Measurements from ENCODE around the gene CD79A.

Gene CD79A

GRCh38 chr19:41887711-41888382 lies 10.8 kb downstream of the CD79A start:
- peak; percentile 75 for DNase-seq (ENCODE audit: extremely low spot score)
- TF ChIP-seq CTCF (IDR thresholded peaks at IDR 0.05; ENCODE audit: control extremely low read depth, extremely low read depth, low read depth, missing control alignments), result peak; percentile 62
- POLR2A ChIA-PET, result interaction anchor here (0.6 to 1.7 kb wide), 4 partner anchors 12 to 57 kb away, joined by 3 to 4 read pairs (median 3); no protein-coding TSS in a partner anchor
- CTCF ChIA-PET, result interaction anchor here (1.1 to 8.2 kb wide), 9 partner anchors 13 to 64 kb away, joined by 3 to 60 read pairs (median 4); no protein-coding TSS in a partner anchor

GRCh38 chr19:41888926-41889325 lies 11.8 kb downstream of the CD79A start:
- no peak for TF ChIP-seq CTCF (IDR thresholded peaks at IDR 0.05; ENCODE audit: control extremely low read depth, extremely low read depth, low read depth, missing control alignments)
- CTCF ChIA-PET, result interaction anchor here (1.1 to 8.2 kb wide), 5 partner anchors 13 to 54 kb away, joined by 3 to 60 read pairs (median 3); no protein-coding TSS in a partner anchor
- no peak for DNase-seq (ENCODE audit: extremely low spot score)
- POLR2A ChIA-PET, result interaction anchor here (1.2 kb wide), 1 partner anchor 54 kb away, joined by 3 read pairs; no protein-coding TSS in a partner anchor

- TF ChIP-seq CTCF (IDR thresholded peaks at IDR 0.05; ENCODE audit: control extremely low read depth, extremely low read depth, low read depth, missing control alignments), result no peak
- ChIA-PET CTCF (no interaction called here), POLR2A (interaction anchor here (0.7 kb wide), 2 partner anchors 10 to 22 kb away, joined by 4 read pairs; no protein-coding TSS in a partner anchor)
- no peak for DNase-seq (ENCODE audit: extremely low spot score)
These were observed 12.8 kb downstream of the CD79A start for GRCh38 chr19:41889896-41890295.

GRCh38 chr19:41890936-41891335 lies 13.9 kb downstream of the CD79A start:
- no peak for DNase-seq (ENCODE audit: extremely low spot score)
- CTCF ChIA-PET, result no interaction called here
- POLR2A ChIA-PET, result no interaction called here
- no peak for TF ChIP-seq CTCF (IDR thresholded peaks at IDR 0.05; ENCODE audit: control extremely low read depth, extremely low read depth, low read depth, missing control alignments)

- POLR2A ChIA-PET, result no interaction called here
- no peak for DNase-seq (ENCODE audit: extremely low spot score)
- CTCF ChIA-PET, result interaction anchor here (1.4 to 2.0 kb wide), 2 partner anchors 20 to 37 kb away, joined by 3 to 9 read pairs; no protein-coding TSS in a partner anchor
- no peak for TF ChIP-seq CTCF (IDR thresholded peaks at IDR 0.05; ENCODE audit: control extremely low read depth, extremely low read depth, low read depth, missing control alignments)
These were observed 15.3 kb downstream of the CD79A start for GRCh38 chr19:41892173-41892902.

- no peak for DNase-seq (ENCODE audit: extremely low spot score)
- POLR2A ChIA-PET, result no interaction called here
- TF ChIP-seq CTCF (IDR thresholded peaks at IDR 0.05; ENCODE audit: control extremely low read depth, extremely low read depth, low read depth, missing control alignments), result no peak
- CTCF ChIA-PET, result no interaction called here
These were observed 16.8 kb downstream of the CD79A start for GRCh38 chr19:41893899-41894298.
